Measurements from ENCODE around the gene THSD4. TPM values are rescaled to one million over a fixed set of nuclear protein-coding genes. Genes with fewer than 3 reads are reported as not detected.

The THSD4 gene
- total and polyA plus RNA-seq, 2 donors (not counting 1 experiment from before 2014, with no cell fraction given), result 43.1 to 95.5 TPM

GRCh38 chr15:71348597-71348996, 233.3 kb downstream of the THSD4 start:
- Histone ChIP-seq H3K4me3 (replicated peaks in 1 of 4; ENCODE audit: control extremely low read depth in 1 of 4, insufficient read depth in 1 of 4, low read depth in 3 of 4, low read length in 4 of 4) (no peak overlapping the region), H3K9ac (ENCODE audit: insufficient read depth, low read length) (no peak overlapping the region), H3K27ac (ENCODE audit: insufficient read depth, low read length) (no peak overlapping the region), H3K27me3 (ENCODE audit: control insufficient read depth, insufficient read depth, low read length) (no peaks in the 10 kb centered on the region), H3K36me3 (ENCODE audit: control insufficient read depth, insufficient read depth, low read length) (no peaks in the 10 kb centered on the region), H3K4me1 (ENCODE audit: control insufficient read depth, extremely low read depth, insufficient read depth, low read length) (no peaks in the 10 kb centered on the region), H4K20me1 (ENCODE audit: control insufficient read depth, extremely low read depth, insufficient read depth, low read length) (no peaks in the 10 kb centered on the region), H2AFZ (ENCODE audit: low read length) (no peak overlapping the region), H3K9me3 (ENCODE audit: control insufficient read depth, insufficient read depth, low read depth, low read length) (no peaks in the 10 kb centered on the region), H3K4me2 (ENCODE audit: extremely low read depth, insufficient read depth, low read length) (no peak overlapping the region), H3K79me2 (ENCODE audit: control insufficient read depth, insufficient read depth, low read length) (no peaks in the 10 kb centered on the region)
- no peak for DNase-seq (ENCODE audit: low read depth in 2 of 2)
- TF ChIP-seq CTCF (conservative IDR thresholded peaks at IDR 0.05 in 1 of 2, IDR thresholded peaks at IDR 0.05 in 1 of 2; ENCODE audit: low read depth in 1 of 2, low read length in 2 of 2) (no peak), EZH2 (IDR thresholded peaks at IDR 0.05; ENCODE audit: low read length, missing control alignments) (no peak)

- Histone ChIP-seq H3K27me3 (ENCODE audit: control insufficient read depth, insufficient read depth, low read length) (no peaks in the 10 kb centered on the region), H2AFZ (ENCODE audit: low read length) (no peak overlapping the region), H4K20me1 (ENCODE audit: control insufficient read depth, extremely low read depth, insufficient read depth, low read length) (no peaks in the 10 kb centered on the region), H3K27ac (ENCODE audit: insufficient read depth, low read length) (no peak overlapping the region), H3K9me3 (ENCODE audit: control insufficient read depth, insufficient read depth, low read depth, low read length) (no peaks in the 10 kb centered on the region), H3K9ac (ENCODE audit: insufficient read depth, low read length) (no peak overlapping the region), H3K4me1 (ENCODE audit: control insufficient read depth, extremely low read depth, insufficient read depth, low read length) (no peaks in the 10 kb centered on the region), H3K4me2 (ENCODE audit: extremely low read depth, insufficient read depth, low read length) (no peak overlapping the region), H3K36me3 (ENCODE audit: control insufficient read depth, insufficient read depth, low read length) (no peaks in the 10 kb centered on the region), H3K79me2 (ENCODE audit: control insufficient read depth, insufficient read depth, low read length) (no peaks in the 10 kb centered on the region), H3K4me3 (replicated peaks in 1 of 4; ENCODE audit: control extremely low read depth in 1 of 4, insufficient read depth in 1 of 4, low read depth in 3 of 4, low read length in 4 of 4) (no peak overlapping the region)
- DNase-seq (ENCODE audit: low read depth in 2 of 2), result no peak
- TF ChIP-seq CTCF (conservative IDR thresholded peaks at IDR 0.05 in 1 of 2, IDR thresholded peaks at IDR 0.05 in 1 of 2; ENCODE audit: low read depth in 1 of 2, low read length in 2 of 2) (no peak), EZH2 (IDR thresholded peaks at IDR 0.05; ENCODE audit: low read length, missing control alignments) (no peak)
Measured at GRCh38 chr15:71349336-71349735, 234.1 kb downstream of the THSD4 start.

GRCh38 chr15:71349736-71350526, 234.7 kb downstream of the THSD4 start:
- Histone ChIP-seq H3K4me2 (ENCODE audit: extremely low read depth, insufficient read depth, low read length) (no peak overlapping the region), H3K27ac (ENCODE audit: insufficient read depth, low read length) (no peak overlapping the region), H2AFZ (ENCODE audit: low read length) (no peak overlapping the region), H3K9ac (ENCODE audit: insufficient read depth, low read length) (no peak overlapping the region), H3K9me3 (ENCODE audit: control insufficient read depth, insufficient read depth, low read depth, low read length) (no peaks in the 10 kb centered on the region), H3K4me3 (replicated peaks in 1 of 4; ENCODE audit: control extremely low read depth in 1 of 4, insufficient read depth in 1 of 4, low read depth in 3 of 4, low read length in 4 of 4) (no peak overlapping the region), H3K27me3 (ENCODE audit: control insufficient read depth, insufficient read depth, low read length) (no peaks in the 10 kb centered on the region), H3K36me3 (ENCODE audit: control insufficient read depth, insufficient read depth, low read length) (no peaks in the 10 kb centered on the region), H3K79me2 (ENCODE audit: control insufficient read depth, insufficient read depth, low read length) (no peaks in the 10 kb centered on the region), H4K20me1 (ENCODE audit: control insufficient read depth, extremely low read depth, insufficient read depth, low read length) (no peaks in the 10 kb centered on the region), H3K4me1 (ENCODE audit: control insufficient read depth, extremely low read depth, insufficient read depth, low read length) (no peaks in the 10 kb centered on the region)
- DNase-seq (ENCODE audit: low read depth in 2 of 2), result no peak
- no peak for TF ChIP-seq CTCF (conservative IDR thresholded peaks at IDR 0.05 in 1 of 2, IDR thresholded peaks at IDR 0.05 in 1 of 2; ENCODE audit: low read depth in 1 of 2, low read length in 2 of 2)

All from fibroblast of lung (primary cell).